HEK293 (cell line): Measurements from ENCODE around the gene MOG.

Source experiments
- CTCF ChIA-PET: fragments of 350-600 bp; formaldehyde crosslinking; extraction: SDS; loops from one replicate; lab custom pipeline; 2021; ENCODE audit warnings: antibody characterized with exemption; lab: Yijun Ruan, JAX
- POLR2A ChIA-PET: fragments of 300-600 bp; formaldehyde crosslinking; extraction: SDS; loops from one replicate; lab custom pipeline; 2020; ENCODE audit warnings: antibody characterized with exemption, inconsistent platforms; lab: Yijun Ruan, JAX
- H3K27ac ChIP-seq: fragments of 200-500 bp; sonication (Bioruptor generic); 2 replicates; pipeline ENCODE4 v1.5.1; 2014; ENCODE audit warnings: low read depth, low read length, control low read depth, inconsistent platforms; ENCODE audit errors: extremely low read depth
- H3K36me3 ChIP-seq, 2 experiments: fragments of 200-500 bp in 1 of 2; sonication (Bioruptor generic) in 1 of 2; 1 replicate in 1 of 2; 2 replicates in 1 of 2; pipeline ENCODE4 v1.5.1; 2014 to 2017; ENCODE audit warnings: inconsistent platforms in 2 of 2, low read length in 2 of 2; ENCODE audit not compliant: control insufficient read depth in 2 of 2, insufficient read depth in 1 of 2
- H3K4me1 ChIP-seq: fragments of 200-500 bp; sonication (Bioruptor generic); 2 replicates; pipeline ENCODE4 v1.5.1; 2014; ENCODE audit warnings: mild to moderate bottlenecking, low read length, inconsistent platforms; ENCODE audit not compliant: control insufficient read depth, insufficient read depth
- H3K4me3 ChIP-seq: 2 replicates; pipeline ENCODE4 v1.5.1; 2011; ENCODE audit warnings: low read depth, mild to moderate bottlenecking, control low read depth, low read length, moderate library complexity
- H3K9me3 ChIP-seq: fragments of 200-500 bp; sonication (Bioruptor generic); 2 replicates; pipeline ENCODE4 v1.5.1; 2014; ENCODE audit warnings: low read depth, low read length, inconsistent platforms; ENCODE audit not compliant: control insufficient read depth, insufficient read depth
- KLF7 ChIP-seq: fragments of 450-650 bp; formaldehyde crosslinking; IDR thresholded peaks from 2 replicates; pipeline ENCODE4 v1.5.1; 2016; ENCODE audit warnings: missing biosample characterization, missing genetic modification characterization, borderline replicate concordance
- ZNF138 ChIP-seq: fragments of 450-650 bp; formaldehyde crosslinking; IDR thresholded peaks from 2 replicates; pipeline ENCODE4 v1.5.1; 2016; ENCODE audit warnings: missing biosample characterization, missing genetic modification characterization, borderline replicate concordance
- ZNF223 ChIP-seq: fragments of 450-650 bp; formaldehyde crosslinking; IDR thresholded peaks from 2 replicates; pipeline ENCODE4 v1.5.1; 2016; ENCODE audit warnings: missing biosample characterization, missing genetic modification characterization
- ZNF274 ChIP-seq, 2 experiments: fragments of 200-500 bp in 1 of 2; fragments of 450-650 bp in 1 of 2; sonication (Bioruptor generic) in 1 of 2; formaldehyde crosslinking in 1 of 2; IDR thresholded peaks; 2 replicates each; pipeline versions ENCODE4 v1.5.1 to v1.6.1; 2014 to 2016; ENCODE audit warnings: borderline replicate concordance in 1 of 2, inconsistent platforms in 1 of 2, low read length in 1 of 2, missing biosample characterization in 1 of 2, missing genetic modification characterization in 1 of 2
- ZNF324 ChIP-seq: fragments of 450-650 bp; formaldehyde crosslinking; IDR thresholded peaks from 2 replicates; pipeline ENCODE4 v1.5.1; 2016; ENCODE audit warnings: missing biosample characterization, missing genetic modification characterization
- ZNF449 ChIP-seq: fragments of 450-650 bp; formaldehyde crosslinking; IDR thresholded peaks from 2 replicates; pipeline ENCODE4 v1.5.1; 2017; ENCODE audit warnings: missing biosample characterization, mild to moderate bottlenecking, missing genetic modification characterization, moderate library complexity
- ZNF473 ChIP-seq: fragments of 450-650 bp; formaldehyde crosslinking; IDR thresholded peaks from 2 replicates; pipeline ENCODE4 v1.5.1; 2017; ENCODE audit warnings: missing biosample characterization, missing genetic modification characterization
- ZNF664 ChIP-seq: fragments of 450-650 bp; formaldehyde crosslinking; IDR thresholded peaks from 2 replicates; pipeline ENCODE4 v1.5.1; 2016; ENCODE audit warnings: missing biosample characterization, missing genetic modification characterization
- ZNF704 ChIP-seq: fragments of 450-650 bp; formaldehyde crosslinking; IDR thresholded peaks from 2 replicates; pipeline ENCODE4 v1.5.1; 2016; ENCODE audit warnings: missing biosample characterization, missing genetic modification characterization
- ZNF792 ChIP-seq: fragments of 450-650 bp; formaldehyde crosslinking; IDR thresholded peaks from 2 replicates; pipeline ENCODE4 v1.5.1; 2016; ENCODE audit warnings: missing biosample characterization, missing genetic modification characterization

MOG gene

GRCh38 chr6:29611426-29611825 lies 45.5 kb upstream of the MOG start:
- Histone ChIP-seq H3K4me3 (no peak overlapping the region), H3K4me1 (no peaks in the 10 kb centered on the region), H3K27ac (no peak overlapping the region), H3K36me3 (peaks cover 61 to 89% of the 10 kb centered on the region in 2 experiments), H3K9me3 (no peaks in the 10 kb centered on the region)
- ChIA-PET CTCF (interaction anchor here (0.6 to 2.7 kb wide), 5 partner anchors 12 to 85 kb away, joined by 3 to 12 read pairs (median 3); no protein-coding TSS in a partner anchor), POLR2A (interaction anchor here (1.5 to 1.6 kb wide), 2 partner anchors 12 to 17 kb away, joined by 3 to 5 read pairs; no protein-coding TSS in a partner anchor)
- TF ChIP-seq ZNF449 (tag by site-specific recombination) (no peak), ZNF274 (IDR thresholded peaks at IDR 0.05; ENCODE audit: low read length) (no peak), ZNF274 (tag by site-specific recombination; IDR thresholded peaks at IDR 0.05; ENCODE audit: borderline replicate concordance) (no peak)
- TF ChIP-seq, all 188 proteins: peak for 0

GRCh38 chr6:29617782-29618554 lies 38.9 kb upstream of the MOG start:
- Histone ChIP-seq H3K9me3 (no peaks in the 10 kb centered on the region), H3K4me1 (no peaks in the 10 kb centered on the region), H3K27ac (no peak overlapping the region), H3K36me3 (peaks cover 66 to 84% of the 10 kb centered on the region in 2 experiments), H3K4me3 (no peak overlapping the region)
- TF ChIP-seq ZNF138 (tag by site-specific recombination) = no peak
- TF ChIP-seq ZNF704 = no peak
- TF ChIP-seq ZNF473 (tag by site-specific recombination) = no peak
- TF ChIP-seq ZNF664 (tag by site-specific recombination) = 0 out of 2 replicates have a peak, but pooled peaks have one; percentile 32
- ChIA-PET CTCF (interaction anchor here (0.7 to 2.5 kb wide), 5 partner anchors 9 to 241 kb away, joined by 3 to 15 read pairs (median 7); no protein-coding TSS in a partner anchor), POLR2A (interaction anchor here (1.2 to 1.4 kb wide), 2 partner anchors 8 to 15 kb away, joined by 4 to 6 read pairs; partner anchors contain the start of gene GABBR1)

- Histone ChIP-seq H3K4me1 (peaks cover 3% of the 10 kb centered on the region; the same call in 1 of the 2 replicates), H3K9me3 (no peaks in the 10 kb centered on the region), H3K4me3 (no peak overlapping the region), H3K36me3 (peaks cover 63 to 77% of the 10 kb centered on the region in 2 experiments), H3K27ac (no peak overlapping the region)
- ChIA-PET CTCF (interaction anchor here (0.6 to 1.3 kb wide), 5 partner anchors 9 to 253 kb away, joined by 3 to 6 read pairs (median 3); no protein-coding TSS in a partner anchor), POLR2A (interaction anchor here (0.9 kb wide), 1 partner anchor 13 kb away, joined by 5 read pairs; the partner anchor contains the start of gene GABBR1)
- no peak for TF ChIP-seq ZNF324 (tag by site-specific recombination)
- TF ChIP-seq KLF7 (tag by site-specific recombination) = no peak
- TF ChIP-seq ZNF792 (tag by site-specific recombination) = no peak
These were observed 37.2 kb upstream of the MOG start for GRCh38 chr6:29619578-29620160.

GRCh38 chr6:29620630-29621029 lies 36.3 kb upstream of the MOG start:
- no peak overlapping the region for H3K27ac ChIP-seq
- TF ChIP-seq ZNF223 = no peak
- ChIA-PET POLR2A (interaction anchor here (0.9 kb wide), 1 partner anchor 12 kb away, joined by 5 read pairs; the partner anchor contains the start of gene GABBR1), CTCF (interaction anchor here (0.7 to 1.3 kb wide), 2 partner anchors 8 to 32 kb away, joined by 3 to 4 read pairs; no protein-coding TSS in a partner anchor)
- peaks cover 13% of the 10 kb centered on the region for H3K4me1 ChIP-seq
- H3K36me3 ChIP-seq = peaks cover 57 to 72% of the 10 kb centered on the region in 2 experiments
- no peaks in the 10 kb centered on the region for H3K9me3 ChIP-seq
- no peak overlapping the region for H3K4me3 ChIP-seq
